CD4-positive, alpha-beta T cell treated with Interleukin-12 subunit alpha and Interleukin-12 subunit beta, for 1 hour (primary cell): Measurements from ENCODE around the gene HACE1.

Experiments used
- DNase-seq: peaks from one replicate; pipeline ENCODE4 v3.0.0-alpha.2; 2020

The HACE1 gene

GRCh38 chr6:104683809-104684208, 175.9 kb downstream of the HACE1 start:
- DNase-seq = no peak

GRCh38 chr6:104682722-104683643, 176.7 kb downstream of the HACE1 start:
- peak; percentile 75 for DNase-seq

DNA sequence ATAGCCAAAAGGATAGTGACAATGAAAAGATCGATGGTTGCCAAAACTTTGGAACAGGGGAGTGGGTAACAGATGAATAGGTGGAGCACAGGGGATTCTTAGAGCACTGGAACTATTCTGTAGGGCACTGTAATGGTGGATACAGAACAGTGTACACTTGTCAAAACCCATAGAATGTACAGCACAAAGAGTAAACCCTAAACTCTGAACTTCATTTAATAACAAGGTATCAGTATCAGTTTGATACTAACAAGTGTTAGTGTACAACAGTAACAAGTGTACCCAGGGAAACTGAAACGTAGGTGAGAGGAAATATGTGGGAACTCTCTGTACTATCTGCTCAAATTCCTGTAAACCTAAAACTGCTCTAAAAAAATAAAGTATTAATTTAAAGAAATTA, 179.2 kb downstream of the HACE1 start:
- no peak for DNase-seq

DNA sequence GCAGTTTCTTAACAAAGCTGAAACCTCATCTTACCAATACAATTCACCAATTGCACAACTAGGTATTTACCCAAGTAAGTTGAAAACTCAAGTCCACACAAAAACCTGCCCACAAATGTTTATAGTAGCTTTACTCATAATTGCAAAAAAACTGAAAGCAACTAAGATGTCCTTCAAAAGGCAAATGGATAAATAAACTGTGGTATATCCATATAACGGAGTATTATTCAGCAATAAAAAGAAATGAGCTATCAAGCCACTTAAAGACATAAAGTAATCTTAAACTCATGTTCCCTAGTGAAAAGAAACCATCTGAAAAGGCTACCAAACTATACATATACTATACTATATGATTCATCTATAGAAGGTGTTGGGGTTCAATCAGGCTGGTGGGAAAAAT, 179.7 kb downstream of the HACE1 start:
- DNase-seq = no peak
